Measurements from ENCODE around the gene PXMP2. TPM values are rescaled to one million over a fixed set of nuclear protein-coding genes. Genes with fewer than 3 reads are reported as not detected.

Gene PXMP2
- total and polyA plus RNA-seq, 4 donors, result 43.8 to 259 (median 135) TPM

GRCh38 chr12:132672678-132673077, 14.7 kb upstream of the PXMP2 start (continued):
- peak in 1 of 2 donors; percentile 68 for TF ChIP-seq EGR1 (IDR thresholded peaks at IDR 0.05; ENCODE audit: low read depth in 2 of 2)
- TF ChIP-seq REST (IDR thresholded peaks at IDR 0.05), result peak; percentile 66

- TF ChIP-seq RAD21 (IDR thresholded peaks at IDR 0.05), result no peak
- TF ChIP-seq FOXA1 (IDR thresholded peaks at IDR 0.05), result no peak
- TF ChIP-seq YY1 (IDR thresholded peaks at IDR 0.05), result no peak
- no peak for TF ChIP-seq HNF4G (IDR thresholded peaks at IDR 0.05)
- no peak for TF ChIP-seq GABPA (IDR thresholded peaks at IDR 0.05 in 1 of 2, conservative IDR thresholded peaks at IDR 0.05 in 1 of 2)
- TF ChIP-seq JUND (IDR thresholded peaks at IDR 0.05), result no peak
- TF ChIP-seq ZBTB33 (IDR thresholded peaks at IDR 0.05), result no peak
- TF ChIP-seq RXRA (IDR thresholded peaks at IDR 0.05), result no peak
- no peak for TF ChIP-seq ATF3 (IDR thresholded peaks at IDR 0.05)
- no peak for TF ChIP-seq EGR1 (IDR thresholded peaks at IDR 0.05; ENCODE audit: low read depth in 2 of 2)
- no peak for TF ChIP-seq NR2F2 (IDR thresholded peaks at IDR 0.05)
- TF ChIP-seq, protein P1, sequence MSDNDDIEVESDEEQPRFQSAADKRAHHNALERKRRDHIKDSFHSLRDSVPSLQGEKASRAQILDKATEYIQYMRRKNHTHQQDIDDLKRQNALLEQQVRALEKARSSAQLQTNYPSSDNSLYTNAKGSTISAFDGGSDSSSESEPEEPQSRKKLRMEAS (IDR thresholded peaks at IDR 0.05), result no peak
- peak overlapping the region; percentile 55 to 82 for H3K27ac ChIP-seq (ENCODE audit: low read depth in 1 of 2, low read length in 2 of 2)
- H3K9ac ChIP-seq (ENCODE audit: low read depth in 1 of 2, low read length in 2 of 2), result no peak overlapping the region
- H3K4me1 ChIP-seq (ENCODE audit: control insufficient read depth in 4 of 4, insufficient read depth in 4 of 4, low read length in 3 of 4), result peaks cover 9 to 23% (median 19%) of the 10 kb centered on the region in 4 donors
- H3K4me3 ChIP-seq (ENCODE audit: low read depth in 1 of 3, low read length in 3 of 3), result no peak overlapping the region
- no peaks in the 10 kb centered on the region for H3K27me3 ChIP-seq (ENCODE audit: control insufficient read depth in 4 of 4, insufficient read depth in 4 of 4, low read length in 3 of 4)
- no peak for DNase-seq (ENCODE audit: low spot score)
- H3K36me3 ChIP-seq (ENCODE audit: control insufficient read depth in 4 of 4, insufficient read depth in 3 of 4, low read depth in 1 of 4, low read length in 3 of 4), result peaks cover 8 to 43% (median 23%) of the 10 kb centered on the region in 4 donors
- WGBS, result 96% methylated on average over 27 of the region's 27 CpGs
- H3K9me3 ChIP-seq (ENCODE audit: control insufficient read depth in 4 of 4, low read length in 3 of 4), result no peaks in the 10 kb centered on the region
These were observed 13.9 kb upstream of the PXMP2 start for GRCh38 chr12:132673288-132674179.

- no peak overlapping the region for H3K9ac ChIP-seq (ENCODE audit: low read depth in 1 of 2, low read length in 2 of 2)
- H3K9me3 ChIP-seq (ENCODE audit: control insufficient read depth in 4 of 4, low read length in 3 of 4), result no peaks in the 10 kb centered on the region
- no peak for DNase-seq (ENCODE audit: low spot score)
- peaks cover 9 to 23% (median 19%) of the 10 kb centered on the region in 4 donors for H3K4me1 ChIP-seq (ENCODE audit: control insufficient read depth in 4 of 4, insufficient read depth in 4 of 4, low read length in 3 of 4)
- peaks cover 6 to 40% (median 29%) of the 10 kb centered on the region in 4 donors for H3K36me3 ChIP-seq (ENCODE audit: control insufficient read depth in 4 of 4, insufficient read depth in 3 of 4, low read depth in 1 of 4, low read length in 3 of 4)
- H3K4me3 ChIP-seq (ENCODE audit: low read depth in 1 of 3, low read length in 3 of 3), result no peak overlapping the region
- no peak overlapping the region for H3K27ac ChIP-seq (ENCODE audit: low read depth in 1 of 2, low read length in 2 of 2)
- no peaks in the 10 kb centered on the region for H3K27me3 ChIP-seq (ENCODE audit: control insufficient read depth in 4 of 4, insufficient read depth in 4 of 4, low read length in 3 of 4)
- TF ChIP-seq RXRA (IDR thresholded peaks at IDR 0.05) (no peak), REST (IDR thresholded peaks at IDR 0.05) (no peak), FOXA2 (IDR thresholded peaks at IDR 0.05) (no peak), RAD21 (IDR thresholded peaks at IDR 0.05) (no peak), GABPA (IDR thresholded peaks at IDR 0.05 in 1 of 2, conservative IDR thresholded peaks at IDR 0.05 in 1 of 2) (no peak), ZBTB33 (IDR thresholded peaks at IDR 0.05) (no peak), NR2F2 (IDR thresholded peaks at IDR 0.05) (no peak), ATF3 (IDR thresholded peaks at IDR 0.05) (no peak), SP1 (IDR thresholded peaks at IDR 0.05) (no peak), TAF1 (conservative IDR thresholded peaks at IDR 0.05) (no peak), FOXA1 (IDR thresholded peaks at IDR 0.05) (no peak)
- 97% methylated on average over 5 of the region's 5 CpGs for WGBS
These were observed 12.8 kb upstream of the PXMP2 start for GRCh38 chr12:132674561-132674960.

Data from liver (tissue), 9 donors.